ENCODE data around the gene KAT8. TPM values are rescaled to one million over a fixed set of nuclear protein-coding genes. Genes with fewer than 3 reads are reported as not detected.
A peak's percentile ranks its signal among the peaks of the same experiment; 100 is the strongest.

The KAT8 gene
- total and polyA plus RNA-seq, 9 of the 15 experiments (the other 6 are each of a cell fraction or from before 2014, with no cell fraction given): 10.0 to 98.5 (median 76.4) TPM

- no peak overlapping the region for H3K4me2 ChIP-seq (ENCODE audit: insufficient read depth, low read length)
- TF ChIP-seq, protein P1, sequence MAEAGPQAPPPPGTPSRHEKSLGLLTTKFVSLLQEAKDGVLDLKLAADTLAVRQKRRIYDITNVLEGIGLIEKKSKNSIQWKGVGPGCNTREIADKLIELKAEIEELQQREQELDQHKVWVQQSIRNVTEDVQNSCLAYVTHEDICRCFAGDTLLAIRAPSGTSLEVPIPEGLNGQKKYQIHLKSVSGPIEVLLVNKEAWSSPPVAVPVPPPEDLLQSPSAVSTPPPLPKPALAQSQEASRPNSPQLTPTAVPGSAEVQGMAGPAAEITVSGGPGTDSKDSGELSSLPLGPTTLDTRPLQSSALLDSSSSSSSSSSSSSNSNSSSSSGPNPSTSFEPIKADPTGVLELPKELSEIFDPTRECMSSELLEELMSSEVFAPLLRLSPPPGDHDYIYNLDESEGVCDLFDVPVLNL (CRISPR knock-in tag; IDR thresholded peaks at IDR 0.05; ENCODE audit: low read depth): no peak
- TF ChIP-seq POLR2G (IDR thresholded peaks at IDR 0.05; ENCODE audit: low read depth, low read length): peak; percentile 42; the same call in 1 of the 2 replicates
Observed at GRCh38 chr16:31085873-31086628, 31.4 kb upstream of the KAT8 start.

More at GRCh38 chr16:31085873-31086628, 31.4 kb upstream of the KAT8 start:
- Histone ChIP-seq H3K79me2 (ENCODE audit: control insufficient read depth, insufficient read depth, low read length) (no peaks in the 10 kb centered on the region), H3K9me1 (ENCODE audit: control insufficient read depth, insufficient read depth, low read length) (no peaks in the 10 kb centered on the region), H4K20me1 (replicated peaks; ENCODE audit: control insufficient read depth, insufficient read depth, low read length) (0 out of 2 replicates have a peak, but pooled peaks cover 5% of the 10 kb centered on the region), H3K27ac (ENCODE audit: extremely low read depth, low read depth, low read length) (no peak overlapping the region), H3K9ac (ENCODE audit: insufficient read depth in 1 of 2, low read depth in 2 of 2, low read length in 2 of 2) (peak overlapping the region in 1 of 2 experiments; percentile 19; a peak in 1 of 4 replicates), H2AFZ (ENCODE audit: low read depth, low read length) (no peak overlapping the region), H3K4me3 (no peak overlapping the region), H3K9me3 (replicated peaks; ENCODE audit: control insufficient read depth, insufficient read depth, low read depth, low read length) (no peaks in the 10 kb centered on the region), H3K27me3 (ENCODE audit: control insufficient read depth in 2 of 2, insufficient read depth in 2 of 2, low read length in 2 of 2) (no peaks in the 10 kb centered on the region), H3K36me3 (ENCODE audit: control insufficient read depth, insufficient read depth, low read length) (peaks cover 55% of the 10 kb centered on the region; the same call in 2 of the 3 replicates), H3K4me1 (replicated peaks in 1 of 2; ENCODE audit: control insufficient read depth in 2 of 2, insufficient read depth in 2 of 2, low read length in 2 of 2) (peaks cover 0 to 63% of the 10 kb centered on the region in 2 experiments; a peak in 3 of 5 replicates)
- no TSS peak for BruUV-seq (replicated peaks)
- ChIA-PET CTCF (ENCODE audit: low intra/inter-chr PET ratio) (no interaction called here), POLR2A (interaction anchor here (0.6 to 3.4 kb wide), 5 partner anchors 8 to 1159 kb away, joined by 3 to 32 read pairs (median 3); partner anchors contain the start of genes ZNF646 and ZNF668)
- DNase-seq (ENCODE audit: extremely low read depth in 1 of 4, low spot score in 3 of 4): no peak
- intact Hi-C loops (cut with micrococcal nuclease) (no loop called here), in situ Hi-C loops (cut with MboI) (no loop called here)
- no peak for FAIRE-seq
- WGBS (ENCODE audit: insufficient coverage, low coverage, missing lambda C conversion rate): 84% methylated on average over 18 of the region's 18 CpGs
- ATAC-seq: no peak
